Measurements from ENCODE around the gene EHMT1. TPM values are rescaled to one million over a fixed set of nuclear protein-coding genes. Genes with fewer than 3 reads are reported as not detected.

Gene EHMT1
- total RNA-seq, 2 experiments from 2014 or later, result 145 to 295 TPM

GRCh38 chr9:137865581-137866145 is 246.9 kb downstream of the EHMT1 start:
- no peaks in the 10 kb centered on the region for H3K4me1 ChIP-seq (ENCODE audit: insufficient read depth, low read length, poor library complexity, severe bottlenecking)
- no peaks in the 10 kb centered on the region for H3K9me2 ChIP-seq (ENCODE audit: insufficient read depth, low read length)
- TF ChIP-seq CTCF (conservative IDR thresholded peaks at IDR 0.05; ENCODE audit: low read length), result no peak
- TF ChIP-seq EZH2phosphoT487 (IDR thresholded peaks at IDR 0.05; ENCODE audit: borderline replicate concordance, low read depth, low read length), result no peak
- ChIA-PET CTCF (ENCODE audit: unreplicated experiment) (no interaction called here), POLR2A (no interaction called here)
- no peaks in the 10 kb centered on the region for H3K36me3 ChIP-seq (ENCODE audit: insufficient read depth, low read length)
- no peak for DNase-seq (ENCODE audit: low spot score)
- H3K4me2 ChIP-seq (ENCODE audit: low read length), result no peak overlapping the region
- H3K4me3 ChIP-seq (ENCODE audit: low read depth, low read length, poor library complexity, severe bottlenecking), result no peak overlapping the region
- no peaks in the 10 kb centered on the region for H3K79me2 ChIP-seq (ENCODE audit: insufficient read depth, low read depth, low read length)
- intact Hi-C loops (cut with micrococcal nuclease; ENCODE audit: unreplicated experiment), result no loop called here
- H3K9me3 ChIP-seq (ENCODE audit: low read length), result no peaks in the 10 kb centered on the region
- BruUV-seq (replicated peaks), result no TSS peak
- no peaks in the 10 kb centered on the region for H4K20me1 ChIP-seq (ENCODE audit: insufficient read depth, low read length)
- H2AFZ ChIP-seq (ENCODE audit: low read length), result no peak overlapping the region
- H3K27ac ChIP-seq (ENCODE audit: low read depth, low read length, poor library complexity, severe bottlenecking), result no peak overlapping the region

DNA sequence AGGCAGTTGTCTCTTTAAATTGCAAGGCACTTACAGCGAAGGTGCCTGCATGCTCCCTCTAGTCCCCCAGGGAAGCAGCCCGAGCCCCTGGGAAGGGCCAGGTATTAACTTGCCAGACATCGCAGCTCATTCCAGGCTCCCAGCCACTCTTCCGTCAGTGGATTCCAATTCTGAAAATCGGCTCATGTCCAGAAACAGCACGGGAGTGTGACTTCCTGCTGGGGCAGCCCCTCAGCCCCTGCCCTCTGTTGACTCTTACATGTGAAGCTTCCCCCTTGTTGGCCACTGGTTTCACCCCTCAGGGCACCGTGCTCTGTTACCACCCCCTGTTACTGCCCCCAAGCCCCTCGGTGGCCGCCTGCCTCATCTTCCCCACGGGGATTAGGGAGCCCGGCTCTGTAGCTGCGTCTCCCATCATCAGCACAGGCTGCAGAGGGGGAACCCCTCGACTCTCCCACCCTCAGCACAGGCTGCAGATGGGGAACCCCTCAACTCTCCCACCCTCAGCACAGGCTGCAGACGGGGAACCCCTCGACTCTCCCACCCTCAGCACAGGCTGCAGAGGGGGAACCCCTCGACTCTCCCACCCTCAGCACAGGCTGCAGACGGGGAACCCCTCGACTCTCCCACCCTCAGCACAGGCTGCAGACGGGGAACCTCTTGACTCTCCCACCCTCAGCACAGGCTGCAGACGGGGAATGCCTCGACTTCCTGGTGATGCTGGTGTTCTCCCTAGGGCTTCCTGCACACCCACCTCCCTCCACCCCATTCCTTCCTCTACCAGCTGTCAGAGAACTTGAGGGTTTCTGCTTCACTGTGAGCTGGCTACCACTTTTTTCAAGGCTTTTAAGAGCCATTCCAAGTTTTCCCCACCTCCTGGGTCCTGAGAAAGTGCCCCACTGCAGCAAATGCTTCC is 247.7 kb downstream of the EHMT1 start:
- CTCF ChIA-PET (ENCODE audit: unreplicated experiment), result interaction anchor here (0.7 kb wide), 1 partner anchor 10 kb away, joined by 3 read pairs; no protein-coding TSS in a partner anchor
- Histone ChIP-seq H4K20me1 (ENCODE audit: insufficient read depth, low read length) (no peaks in the 10 kb centered on the region), H3K4me1 (ENCODE audit: insufficient read depth, low read length, poor library complexity, severe bottlenecking) (no peaks in the 10 kb centered on the region), H2AFZ (ENCODE audit: low read length) (no peak overlapping the region), H3K9me3 (ENCODE audit: low read length) (no peaks in the 10 kb centered on the region), H3K4me3 (ENCODE audit: low read depth, low read length, poor library complexity, severe bottlenecking) (no peak overlapping the region), H3K79me2 (ENCODE audit: insufficient read depth, low read depth, low read length) (no peaks in the 10 kb centered on the region), H3K27ac (ENCODE audit: low read depth, low read length, poor library complexity, severe bottlenecking) (no peak overlapping the region), H3K9me2 (ENCODE audit: insufficient read depth, low read length) (no peaks in the 10 kb centered on the region), H3K36me3 (ENCODE audit: insufficient read depth, low read length) (no peaks in the 10 kb centered on the region), H3K4me2 (ENCODE audit: low read length) (no peak overlapping the region)
- no peak for TF ChIP-seq EZH2phosphoT487 (IDR thresholded peaks at IDR 0.05; ENCODE audit: borderline replicate concordance, low read depth, low read length)
- TF ChIP-seq CTCF (conservative IDR thresholded peaks at IDR 0.05; ENCODE audit: low read length), result no peak
- intact Hi-C loops (cut with micrococcal nuclease; ENCODE audit: unreplicated experiment), result no loop called here
- no peak for DNase-seq (ENCODE audit: low spot score)
- BruUV-seq (replicated peaks), result no TSS peak
- POLR2A ChIA-PET, result no interaction called here

- H3K4me3 ChIP-seq (ENCODE audit: low read depth, low read length, poor library complexity, severe bottlenecking), result no peak overlapping the region
- H3K36me3 ChIP-seq (ENCODE audit: insufficient read depth, low read length), result no peaks in the 10 kb centered on the region
- TF ChIP-seq CTCF (conservative IDR thresholded peaks at IDR 0.05; ENCODE audit: low read length) (no peak), EZH2phosphoT487 (IDR thresholded peaks at IDR 0.05; ENCODE audit: borderline replicate concordance, low read depth, low read length) (no peak)
- H3K9me3 ChIP-seq (ENCODE audit: low read length), result no peaks in the 10 kb centered on the region
- intact Hi-C loops (cut with micrococcal nuclease; ENCODE audit: unreplicated experiment), result no loop called here
- H4K20me1 ChIP-seq (ENCODE audit: insufficient read depth, low read length), result no peaks in the 10 kb centered on the region
- H3K79me2 ChIP-seq (ENCODE audit: insufficient read depth, low read depth, low read length), result no peaks in the 10 kb centered on the region
- H3K4me2 ChIP-seq (ENCODE audit: low read length), result no peak overlapping the region
- no peaks in the 10 kb centered on the region for H3K4me1 ChIP-seq (ENCODE audit: insufficient read depth, low read length, poor library complexity, severe bottlenecking)
- H3K9me2 ChIP-seq (ENCODE audit: insufficient read depth, low read length), result no peaks in the 10 kb centered on the region
- POLR2A ChIA-PET, result no interaction called here
- CTCF ChIA-PET (ENCODE audit: unreplicated experiment), result no interaction called here
- no peak overlapping the region for H2AFZ ChIP-seq (ENCODE audit: low read length)
- no TSS peak for BruUV-seq (replicated peaks)
- DNase-seq (ENCODE audit: low spot score), result no peak
- no peak overlapping the region for H3K27ac ChIP-seq (ENCODE audit: low read depth, low read length, poor library complexity, severe bottlenecking)
These were observed 251.6 kb downstream of the EHMT1 start for GRCh38 chr9:137870432-137870831.
